C1 segment of cervical spinal cord (tissue), 14 donors: Measurements from ENCODE around the gene APBA3.

ENCODE experiments used
- DNase-seq, 14 donors: peaks; one replicate each; lab custom pipeline; 2025; lab: John Stamatoyannopoulos, UW

Gene APBA3

GRCh38 chr19:3748965-3749364 is 12.5 kb downstream of the APBA3 start:
- no peak for DNase-seq

GRCh38 chr19:3746371-3747056 is 15.0 kb downstream of the APBA3 start:
- DNase-seq, result no peak

- no peak for DNase-seq
Measured at GRCh38 chr19:3745363-3746045, 16.0 kb downstream of the APBA3 start.

DNA sequence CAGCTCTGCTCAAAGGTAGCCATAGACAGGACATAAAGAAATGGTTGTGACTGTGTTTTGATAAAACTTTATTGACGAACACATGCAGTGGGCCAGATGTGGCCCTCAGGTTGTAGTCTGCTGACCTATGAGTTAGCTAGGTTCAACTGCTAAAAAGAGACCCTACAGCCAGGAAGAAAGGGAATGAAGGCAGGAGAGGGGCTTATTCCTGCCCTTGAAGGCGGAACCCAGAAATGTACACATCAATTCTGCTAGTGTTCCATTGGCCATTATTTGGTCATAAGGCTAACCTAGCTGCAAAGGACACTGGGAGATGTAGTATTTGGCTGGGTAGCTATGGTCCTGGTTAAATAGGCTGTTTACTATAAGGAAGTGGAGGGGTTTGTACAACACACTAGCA is 18.0 kb downstream of the APBA3 start:
- no peak for DNase-seq

DNA sequence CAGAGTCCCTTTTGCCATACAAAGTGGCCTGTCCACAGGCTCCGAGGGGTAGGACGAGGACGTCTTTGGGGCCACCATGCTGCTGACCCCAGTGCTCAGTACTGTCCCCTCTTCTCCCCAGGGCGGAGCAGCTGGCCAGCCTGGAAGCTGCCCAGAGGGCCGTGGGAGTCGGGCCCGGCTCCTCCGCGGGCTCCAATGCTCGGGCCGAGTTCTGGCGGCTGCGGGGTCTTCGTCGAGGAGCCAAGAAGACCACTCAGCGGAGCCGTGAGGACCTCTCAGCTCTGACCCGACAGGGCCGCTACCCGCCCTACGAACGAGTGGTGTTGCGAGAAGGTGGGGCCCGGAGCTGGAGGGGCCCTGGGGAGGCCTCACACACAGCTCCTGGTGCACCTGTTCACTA is 21.1 kb downstream of the APBA3 start:
- no peak for DNase-seq

GRCh38 chr19:3738477-3739220 is 22.8 kb downstream of the APBA3 start:
- DNase-seq, result no peak

DNA sequence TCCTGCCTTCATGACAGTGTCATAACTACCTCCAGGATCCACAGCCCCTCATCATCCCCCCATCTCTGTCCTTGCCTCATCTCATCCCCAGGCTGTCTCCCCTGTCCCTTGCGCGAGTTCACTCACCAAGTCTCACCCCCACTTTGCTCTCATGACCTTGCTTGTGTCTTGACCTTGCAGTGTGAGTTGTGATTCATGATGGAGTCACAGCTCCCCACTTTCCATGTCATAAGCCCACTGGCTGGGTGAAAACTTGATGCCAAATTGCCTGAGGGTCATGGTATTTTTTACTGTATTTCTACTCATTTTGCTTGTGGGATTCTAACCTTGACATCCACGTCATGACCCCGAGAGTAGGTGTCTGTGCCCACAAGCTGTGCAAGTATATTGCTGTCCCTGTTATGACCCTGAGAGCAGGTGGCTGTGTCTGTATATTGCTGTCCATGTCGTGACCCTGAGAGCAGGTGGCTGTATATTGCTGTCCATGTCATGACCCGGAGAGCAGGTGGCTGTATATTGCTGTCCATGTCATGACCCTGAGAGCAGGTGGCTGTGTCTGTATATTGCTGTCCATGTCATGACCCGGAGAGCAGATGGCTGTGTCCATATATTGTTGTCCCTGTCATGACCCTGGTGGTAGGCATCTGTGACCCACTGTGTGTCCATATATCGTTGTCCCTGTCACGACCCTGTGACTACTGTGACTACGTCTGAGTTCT is 23.8 kb downstream of the APBA3 start:
- no peak for DNase-seq

DNA sequence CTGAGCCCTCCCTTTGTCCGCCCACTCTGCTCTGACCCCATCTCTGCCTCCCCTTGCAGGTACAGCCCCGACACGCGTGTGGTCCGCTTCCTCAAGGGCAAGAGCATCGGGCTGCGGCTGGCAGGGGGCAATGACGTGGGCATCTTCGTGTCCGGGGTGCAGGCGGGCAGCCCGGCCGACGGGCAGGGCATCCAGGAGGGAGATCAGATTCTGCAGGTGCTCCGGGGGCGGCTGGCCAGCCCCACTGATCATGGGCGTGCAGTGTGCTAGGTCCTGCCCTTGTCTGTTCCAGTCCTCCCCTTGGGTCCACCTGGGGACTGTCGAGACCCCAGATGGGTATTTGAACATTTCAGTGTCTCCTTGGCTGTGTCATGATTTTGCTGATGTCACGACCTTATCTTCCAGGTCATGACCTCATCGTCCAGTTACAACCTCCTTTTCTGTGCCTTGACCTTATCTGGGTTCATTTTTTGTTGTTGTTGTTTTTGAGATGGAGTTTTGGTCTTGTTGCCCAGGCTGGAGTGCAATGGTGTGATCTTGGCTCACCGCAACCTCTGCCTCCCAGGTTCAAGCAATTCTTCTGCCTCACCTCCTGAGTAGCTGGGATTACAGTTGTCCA is 25.3 kb downstream of the APBA3 start:
- DNase-seq, result no peak

GRCh38 chr19:3734310-3734600 is 27.2 kb downstream of the APBA3 start:
- no peak for DNase-seq

GRCh38 chr19:3733549-3734309 is 27.8 kb downstream of the APBA3 start:
- no peak for DNase-seq

DNA sequence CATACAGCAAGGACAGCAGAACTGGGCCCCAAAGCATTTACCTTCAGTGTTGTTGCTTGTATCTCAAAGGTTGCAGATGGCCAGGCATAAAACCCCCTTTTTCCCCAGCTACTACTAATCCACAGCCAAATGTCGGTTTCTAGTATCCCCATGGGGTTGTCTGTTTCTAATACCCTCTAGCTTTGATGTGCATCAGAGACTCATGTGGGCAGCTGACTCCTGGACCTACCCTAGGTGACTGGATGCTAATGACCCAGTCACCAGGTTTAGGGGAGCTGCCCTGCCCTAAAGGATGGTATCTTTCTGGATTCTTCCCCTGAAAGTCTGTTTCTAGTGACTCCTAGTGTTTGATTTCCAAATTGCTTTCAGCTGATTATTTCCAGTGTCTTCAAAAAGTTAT is 29.4 kb downstream of the APBA3 start:
- DNase-seq, result no peak

GRCh38 chr19:3730457-3730958 is 31.0 kb downstream of the APBA3 start:
- DNase-seq, result no peak

GRCh38 chr19:3725640-3726310 is 35.7 kb downstream of the APBA3 start:
- no peak for DNase-seq

GRCh38 chr19:3725121-3725520 is 36.4 kb downstream of the APBA3 start:
- DNase-seq, result no peak

- no peak for DNase-seq
Measured at GRCh38 chr19:3723883-3724282, 37.6 kb downstream of the APBA3 start.

DNA sequence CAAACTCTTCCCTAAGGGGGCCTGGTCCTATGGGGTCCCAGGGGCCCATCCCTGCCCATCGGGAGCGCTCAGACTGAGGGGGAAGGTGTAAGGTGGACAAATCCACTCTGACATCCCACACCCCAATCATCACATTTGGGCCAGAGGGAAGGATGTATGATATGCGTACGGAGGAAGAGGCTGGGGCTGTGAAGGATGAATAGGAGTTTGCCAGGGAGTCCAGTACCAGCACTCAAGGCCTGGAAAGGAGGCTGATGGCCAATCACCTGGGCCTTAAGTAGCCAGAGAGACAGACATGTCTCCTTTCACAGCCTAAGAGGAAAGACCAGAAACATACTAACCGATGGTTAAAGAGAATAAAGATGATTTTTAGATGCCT is 38.4 kb downstream of the APBA3 start:
- DNase-seq, result no peak

GRCh38 chr19:3722443-3723109 is 38.9 kb downstream of the APBA3 start:
- no peak for DNase-seq

GRCh38 chr19:3721887-3722442 is 39.5 kb downstream of the APBA3 start:
- no peak for DNase-seq

- peak in 9 of 14 donors; percentile 0 to 34 (median 19) for DNase-seq
Measured at GRCh38 chr19:3721131-3721886, 40.2 kb downstream of the APBA3 start.
